GM18951 (cell line): Measurements from ENCODE around the gene ABHD6.

Experiments used
- POLR2A ChIP-seq: IDR thresholded peaks from 4 replicates; pipeline ENCODE4 v1.6.1; 2011; ENCODE audit warnings: mild to moderate bottlenecking; ENCODE audit not compliant: insufficient read length, insufficient read depth; ENCODE audit errors: extremely low read depth
- in situ Hi-C: fragments of 300-500 bp; cut with MboI; formaldehyde crosslinking; loops from one replicate; pipeline ENCODE4 v1.12.0; 2022; ENCODE audit warnings: low sequenced_read_pairs, mixed read lengths, inconsistent platforms; ENCODE audit not compliant: unreplicated experiment

The ABHD6 gene

GRCh38 chr3:58237238-58237940 is at the start of gene ABHD6:
Gene ABHD6, plus strand, starts transcription at chr3:58237792. Its CDS starts 18,795 bp downstream, at chr3:58256587.
- in situ Hi-C loops: no loop called here
- TF ChIP-seq POLR2A: peak; percentile 51

DNA sequence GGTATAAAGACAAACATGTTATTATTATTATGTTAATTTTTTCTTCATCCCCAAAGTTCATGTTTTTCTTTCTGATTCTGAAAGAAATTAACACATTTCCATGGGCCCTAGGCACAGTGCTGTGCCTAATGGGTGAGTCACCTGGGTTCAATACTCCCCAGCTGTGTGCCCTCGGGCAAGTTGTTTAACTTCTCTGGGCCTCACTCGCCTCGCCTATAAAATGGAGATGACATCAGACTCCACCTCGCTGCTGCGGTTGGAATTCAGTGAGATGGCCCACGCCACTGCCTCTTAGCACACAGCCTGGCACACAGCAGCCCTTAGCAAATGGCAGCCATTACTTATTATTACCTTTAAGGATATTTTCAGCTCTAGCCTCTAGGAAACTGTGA is 49.4 kb upstream of the ABHD6 start:
- in situ Hi-C loops: loop anchor here (25.0 kb wide), 1 partner anchor 349 kb away; the partner anchor contains the start of gene ACOX2
- TF ChIP-seq POLR2A: no peak

- in situ Hi-C loops: loop anchor here (25.0 kb wide), 1 partner anchor 348 kb away; the partner anchor contains the start of gene ACOX2
- TF ChIP-seq POLR2A: no peak
Observed at GRCh38 chr3:58188921-58189451, 48.6 kb upstream of the ABHD6 start.

DNA sequence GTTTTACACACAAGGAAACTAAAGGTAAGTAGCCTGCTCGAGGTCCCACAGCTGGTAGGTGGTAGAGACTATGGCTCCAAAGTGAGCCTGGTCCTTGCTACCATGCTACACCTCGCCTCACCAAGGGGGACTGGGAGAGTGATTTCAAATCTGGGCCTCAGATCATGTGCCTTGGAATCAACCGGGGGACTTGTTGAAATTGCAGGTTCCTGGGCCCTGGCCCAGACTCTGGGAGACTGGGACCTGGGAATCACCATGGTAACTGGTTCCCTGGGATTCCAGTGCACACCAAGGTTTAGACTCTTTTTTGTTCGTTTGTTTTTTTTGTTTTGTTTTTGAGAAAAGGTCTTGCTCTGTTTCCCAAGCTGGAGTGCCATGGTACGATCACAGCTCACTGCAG is 47.9 kb upstream of the ABHD6 start:
- no peak for TF ChIP-seq POLR2A
- in situ Hi-C loops: loop anchor here (25.0 kb wide), 1 partner anchor 348 kb away; the partner anchor contains the start of gene ACOX2

DNA sequence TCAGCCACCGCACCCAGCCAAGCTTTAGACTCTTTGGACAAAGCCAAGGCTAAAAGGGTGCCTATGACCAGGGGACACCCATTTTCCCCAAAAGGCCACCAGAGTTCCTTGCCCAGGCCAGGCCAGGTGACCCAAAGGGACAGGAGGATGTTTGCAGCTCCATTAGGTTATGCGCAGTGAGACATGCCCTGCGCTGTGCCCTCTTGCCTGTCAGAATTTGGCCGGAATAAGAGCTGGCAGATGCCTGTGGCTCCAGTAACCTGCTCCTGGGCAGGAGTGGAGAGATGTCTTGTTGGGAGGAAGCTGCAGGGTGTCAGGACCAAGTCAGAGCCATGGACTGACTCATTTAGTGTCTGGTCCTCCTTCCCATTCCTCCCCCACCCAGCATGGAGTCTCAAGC is 47.3 kb upstream of the ABHD6 start:
- TF ChIP-seq POLR2A: no peak
- in situ Hi-C loops: loop anchor here (25.0 kb wide), 1 partner anchor 347 kb away; the partner anchor contains the start of gene ACOX2

GRCh38 chr3:58190882-58191281 is 46.7 kb upstream of the ABHD6 start:
- in situ Hi-C loops: loop anchor here (25.0 kb wide), 1 partner anchor 346 kb away; the partner anchor contains the start of gene ACOX2
- TF ChIP-seq POLR2A: no peak

DNA sequence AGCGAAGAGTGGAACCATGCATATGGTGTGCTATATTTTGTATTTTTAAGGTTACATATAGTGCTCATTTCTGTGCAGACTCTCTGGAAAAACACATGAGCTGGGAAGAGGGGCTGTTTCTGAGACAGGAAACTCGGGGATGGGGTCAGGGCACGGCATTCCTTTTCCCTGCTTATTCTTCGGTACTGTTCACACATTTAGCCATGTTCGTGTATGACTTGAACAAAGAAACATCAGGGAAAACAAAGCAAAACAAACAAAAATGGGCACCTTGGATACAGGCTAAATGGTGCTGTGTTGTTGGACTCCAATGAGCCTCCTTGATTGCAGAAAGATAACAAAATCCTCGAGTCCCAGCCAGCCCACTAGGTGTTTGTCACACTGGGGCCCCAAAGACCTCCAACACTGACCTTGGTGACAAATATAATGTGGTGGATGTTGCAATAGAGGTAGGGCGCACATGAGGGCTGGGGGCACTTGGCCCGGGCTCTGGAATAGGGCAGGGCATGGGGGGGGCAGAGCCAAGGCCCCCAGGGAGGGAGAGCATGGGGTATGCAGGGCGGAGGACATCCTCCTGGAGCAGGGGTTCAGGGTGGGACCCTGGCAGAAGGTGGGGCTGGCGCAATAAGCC is 46.1 kb upstream of the ABHD6 start:
- in situ Hi-C loops: loop anchor here (25.0 kb wide), 1 partner anchor 346 kb away; the partner anchor contains the start of gene ACOX2
- no peak for TF ChIP-seq POLR2A

DNA sequence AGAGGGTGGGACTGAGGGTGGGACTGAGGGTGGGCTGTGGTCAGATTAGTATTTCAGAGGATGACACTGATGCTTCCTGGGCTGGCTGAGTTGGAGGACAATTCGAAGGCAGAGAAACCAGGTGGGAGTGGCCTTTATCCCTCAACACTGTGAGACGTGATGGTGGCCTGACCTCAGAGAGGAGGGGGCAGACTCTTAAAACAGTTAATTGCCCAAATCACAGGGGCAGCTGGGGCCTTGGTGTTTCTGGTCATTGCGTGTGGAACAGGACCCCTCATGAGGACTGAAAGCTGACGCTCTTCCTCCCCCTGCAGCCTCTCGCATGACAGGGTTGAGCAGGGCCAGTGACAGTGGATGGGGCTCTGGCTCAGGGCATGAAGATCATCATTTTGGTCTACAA is 45.5 kb upstream of the ABHD6 start:
- TF ChIP-seq POLR2A: no peak
- in situ Hi-C loops: loop anchor here (25.0 kb wide), 1 partner anchor 345 kb away; the partner anchor contains the start of gene ACOX2

GRCh38 chr3:58193682-58194407 is 43.7 kb upstream of the ABHD6 start:
- no peak for TF ChIP-seq POLR2A
- in situ Hi-C loops: loop anchor here (25.0 kb wide), 1 partner anchor 343 kb away; the partner anchor contains the start of gene ACOX2

- in situ Hi-C loops: loop anchor here (25.0 kb wide), 1 partner anchor 340 kb away; the partner anchor contains the start of gene ACOX2
Observed at GRCh38 chr3:58197588-58197987, 40.0 kb upstream of the ABHD6 start.

DNA sequence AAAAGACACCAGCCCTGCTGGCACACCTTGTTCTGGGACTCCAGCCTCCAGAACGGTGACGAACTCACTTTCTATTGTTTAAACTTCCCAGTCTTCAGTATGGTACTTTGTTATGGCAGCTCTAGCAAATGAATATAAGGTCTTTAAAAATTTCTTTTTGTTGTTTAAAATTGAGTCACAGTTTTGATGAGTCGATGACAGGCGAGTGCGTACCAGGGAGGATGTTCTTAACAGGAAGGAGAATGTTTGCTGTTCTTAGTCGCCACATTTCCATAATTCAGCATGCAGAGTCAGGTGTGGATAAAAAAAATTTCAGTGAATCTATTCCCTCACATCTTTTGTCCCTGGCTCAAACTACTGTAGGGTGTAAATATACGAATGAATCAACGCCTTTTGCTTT is 39.2 kb upstream of the ABHD6 start:
- in situ Hi-C loops: loop anchor here (25.0 kb wide), 1 partner anchor 339 kb away; the partner anchor contains the start of gene ACOX2

More at GRCh38 chr3:58197588-58197987, 40.0 kb upstream of the ABHD6 start:
- TF ChIP-seq POLR2A: no peak

GRCh38 chr3:58198804-58199203 is 38.8 kb upstream of the ABHD6 start:
- in situ Hi-C loops: loop anchor here (25.0 kb wide), 1 partner anchor 338 kb away; the partner anchor contains the start of gene ACOX2
- no peak for TF ChIP-seq POLR2A

More for the DNA sequence above, 39.2 kb upstream of the ABHD6 start:
- no peak for TF ChIP-seq POLR2A
